Stimulated activated CD4-positive, alpha-beta T cell treated with anti-CD3 and anti-CD28 coated beads, Interleukin-12 subunit alpha, Interleukin-12 subunit beta, amount 100 ng/mL, for 48 hours (primary cell): Measurements from ENCODE around the gene TP53TG3B.
"Not testable (repeated sequence)": the region's sequence is repeated elsewhere in the genome, so short reads cannot be mapped to it uniquely, and the experiment has no call there.

Experiments used
- DNase-seq, 3 donors: peaks; one replicate each; pipeline ENCODE4 v3.0.0-alpha.2; 2020; ENCODE audit warnings: low read depth in 2 of 3, low spot score in 1 of 3

Gene TP53TG3B, protein sequence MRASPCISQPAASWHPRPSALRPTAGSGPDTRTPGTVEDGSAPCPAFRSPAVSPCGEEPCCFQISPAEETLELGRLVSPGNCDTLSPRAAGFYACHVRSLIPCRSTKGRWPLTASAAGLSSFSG

DNA sequence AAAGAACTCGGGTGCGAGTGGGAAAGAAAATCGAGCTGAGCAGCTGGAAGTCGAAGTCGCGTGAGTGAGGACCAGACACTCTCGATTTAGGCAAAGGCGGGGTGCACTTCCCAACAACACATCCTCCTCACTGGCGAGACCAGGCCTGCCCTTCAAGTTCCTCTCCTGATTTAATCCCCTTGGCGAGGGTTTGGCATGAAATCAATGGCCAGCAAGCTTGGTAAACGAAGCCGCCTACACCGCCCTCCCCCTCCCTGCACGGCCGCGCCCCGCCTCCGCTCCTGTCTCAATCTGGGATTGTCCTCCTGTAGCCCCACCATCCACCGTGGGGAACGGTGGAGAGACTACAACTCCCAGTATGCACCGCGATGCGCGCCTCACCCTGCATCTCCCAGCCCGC is at the start of gene TP53TG3B:
Gene TP53TG3B, plus strand, starts transcription at position 301 of the 400 bp plus-strand sequence. Its CDS starts 68 bp downstream, at position 369.
- not testable (repeated sequence) for DNase-seq

DNA sequence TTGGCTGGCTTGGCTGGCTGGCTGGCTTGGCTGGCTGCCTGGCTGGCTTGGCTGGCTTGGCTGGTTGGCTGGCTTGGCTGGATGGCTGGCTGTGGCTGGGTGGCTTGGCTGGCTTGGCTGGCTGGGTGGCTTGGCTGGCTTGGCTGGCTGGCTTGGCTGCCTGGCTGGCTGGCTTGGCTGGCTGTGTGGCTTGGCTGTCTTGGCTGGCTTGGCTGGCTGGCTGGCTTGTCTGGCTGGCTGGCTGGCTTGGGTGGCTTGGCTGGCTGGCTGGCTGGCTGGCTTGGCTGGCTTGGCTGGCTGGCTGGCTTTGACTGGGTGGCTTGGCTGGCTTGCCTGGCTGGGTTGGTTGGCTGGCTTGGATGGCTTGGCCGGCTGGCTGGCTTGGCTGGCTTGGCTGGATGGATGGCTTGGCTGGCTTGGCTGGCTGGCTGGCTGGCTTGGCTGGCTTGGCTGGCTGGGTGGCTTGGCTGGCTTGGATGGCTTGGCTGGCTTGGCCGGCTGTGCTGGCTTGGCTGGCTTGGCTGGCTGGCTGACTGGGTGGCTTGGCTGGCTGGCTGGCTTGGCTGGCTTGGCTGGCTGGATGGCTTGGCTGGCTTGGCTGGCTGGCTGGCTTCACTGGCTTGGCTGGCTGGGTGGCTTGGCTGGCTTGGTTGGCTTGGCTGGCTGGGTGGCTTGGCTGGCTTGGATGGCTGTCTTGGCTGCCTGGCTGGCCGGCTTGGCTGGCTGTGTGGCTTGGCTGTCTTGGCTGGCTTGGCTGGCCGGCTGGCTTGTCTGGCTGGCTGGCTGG is 24.2 kb upstream of the TP53TG3B start:
- DNase-seq: peak in 1 of 3 donors; percentile 12

DNA sequence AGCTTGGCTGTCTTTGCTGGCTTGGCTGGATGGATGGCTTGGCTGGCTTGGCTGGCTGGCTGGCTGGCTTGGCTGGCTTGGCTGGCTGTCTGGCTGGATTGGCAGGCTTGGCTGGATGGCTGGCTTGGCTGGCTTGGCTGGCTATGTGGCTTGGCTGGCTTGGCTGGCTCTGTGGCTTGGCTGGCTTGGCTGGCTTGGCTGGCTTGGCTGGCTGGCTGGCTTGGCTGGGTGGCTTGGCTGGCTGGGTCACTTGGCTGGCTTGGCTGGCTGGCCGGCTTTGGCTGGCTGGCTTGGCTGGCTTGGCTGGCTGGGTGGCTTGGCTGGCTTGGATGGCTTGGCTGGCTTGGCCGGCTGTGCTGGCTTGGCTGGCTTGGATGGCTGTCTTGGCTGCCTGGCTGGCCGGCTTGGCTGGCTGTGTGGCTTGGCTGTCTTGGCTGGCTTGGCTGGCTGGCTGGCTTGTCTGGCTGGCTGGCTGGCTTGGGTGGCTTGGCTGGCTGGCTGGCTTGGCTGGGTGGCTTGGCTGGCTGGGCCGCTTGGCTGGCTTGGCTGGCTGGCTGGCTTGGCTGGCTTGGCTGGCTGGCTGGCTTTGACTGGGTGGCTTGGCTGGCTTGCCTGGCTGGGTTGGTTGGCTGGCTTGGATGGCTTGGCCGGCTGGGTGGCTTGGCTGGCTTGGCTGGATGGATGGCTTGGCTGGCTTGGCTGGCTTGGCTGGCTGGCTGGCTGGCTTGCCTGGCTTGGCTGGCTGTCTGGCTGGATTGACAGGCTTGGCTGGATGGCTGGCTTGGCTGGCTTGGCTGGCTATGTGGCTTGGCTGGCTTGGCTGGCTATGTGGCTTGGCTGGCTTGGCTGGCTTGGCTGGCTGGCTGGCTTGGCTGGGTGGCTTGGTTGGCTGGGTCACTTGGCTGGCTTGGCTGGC is 22.8 kb upstream of the TP53TG3B start:
- DNase-seq: peak in 1 of 3 donors; percentile 0

DNA sequence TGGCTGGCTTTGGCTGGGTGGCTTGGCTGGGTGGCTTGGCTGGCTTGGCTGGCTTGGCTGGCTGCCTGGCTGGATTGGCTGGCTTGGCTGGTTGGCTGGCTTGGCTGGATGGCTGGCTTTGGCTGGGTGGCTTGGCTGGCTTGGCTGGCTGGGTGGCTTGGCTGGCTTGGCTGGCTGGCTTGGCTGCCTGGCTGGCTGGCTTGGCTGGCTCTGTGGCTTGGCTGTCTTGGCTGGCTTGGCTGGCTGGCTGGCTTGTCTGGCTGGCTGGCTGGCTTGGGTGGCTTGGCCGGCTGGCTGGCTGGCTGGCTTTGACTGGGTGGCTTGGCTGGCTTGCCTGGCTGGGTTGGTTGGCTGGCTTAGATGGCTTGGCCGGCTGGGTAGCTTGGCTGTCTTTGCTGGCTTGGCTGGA is 22.1 kb upstream of the TP53TG3B start:
- peak in 1 of 3 donors; percentile 0 for DNase-seq

DNA sequence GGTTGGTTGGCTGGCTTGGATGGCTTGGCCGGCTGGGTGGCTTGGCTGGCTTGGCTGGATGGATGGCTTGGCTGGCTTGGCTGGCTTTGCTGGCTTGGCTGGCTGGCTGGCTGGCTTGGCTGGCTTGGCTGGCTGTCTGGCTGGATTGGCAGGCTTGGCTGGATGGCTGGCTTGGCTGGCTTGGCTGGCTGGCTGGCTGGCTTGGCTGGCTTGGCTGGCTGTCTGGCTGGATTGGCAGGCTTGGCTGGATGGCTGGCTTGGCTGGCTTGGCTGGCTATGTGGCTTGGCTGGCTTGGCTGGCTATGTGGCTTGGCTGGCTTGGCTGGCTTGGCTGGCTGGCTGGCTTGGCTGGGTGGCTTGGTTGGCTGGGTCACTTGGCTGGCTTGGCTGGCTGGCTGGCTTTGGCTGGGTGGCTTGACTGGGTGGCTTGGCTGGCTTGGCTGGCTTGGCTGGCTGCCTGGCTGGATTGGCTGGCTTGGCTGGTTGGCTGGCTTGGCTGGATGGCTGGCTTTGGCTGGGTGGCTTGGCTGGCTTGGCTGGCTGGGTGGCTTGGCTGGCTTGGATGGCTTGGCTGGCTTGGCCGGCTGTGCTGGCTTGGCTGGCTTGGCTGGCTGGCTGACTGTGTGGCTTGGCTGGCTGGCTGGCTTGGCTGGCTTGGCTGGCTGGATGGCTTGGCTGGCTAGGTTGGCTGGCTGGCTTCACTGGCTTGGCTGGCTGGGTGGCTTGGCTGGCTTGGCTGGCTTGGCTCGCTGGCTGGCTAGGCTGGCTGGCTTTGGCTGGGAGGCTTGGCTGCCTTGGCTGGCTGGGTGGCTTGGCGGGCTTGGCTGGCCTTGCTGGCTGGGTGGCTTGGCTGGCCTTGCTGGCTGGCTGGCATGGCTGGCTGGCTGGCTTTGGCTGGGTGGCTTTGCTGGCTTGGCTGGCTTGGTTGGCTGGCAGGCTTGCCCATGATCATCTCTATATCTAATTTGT is 21.3 kb upstream of the TP53TG3B start:
- DNase-seq: peak in 1 of 3 donors; percentile 1
